H1 (cell line): ENCODE data around the gene CADM1. TPM values are rescaled to one million over a fixed set of nuclear protein-coding genes. Genes with fewer than 3 reads are reported as not detected.

ENCODE experiments used
- EZH2 ChIP-seq: fragments of 200-600 bp; sonication (generic); IDR thresholded peaks from 2 replicates; pipeline ENCODE4 v1.7.1; 2012; ENCODE audit warnings: low read depth, mild to moderate bottlenecking, moderate library complexity, low read length, inconsistent platforms; ENCODE audit not compliant: severe bottlenecking
- NANOG ChIP-seq: IDR thresholded peaks from 2 replicates; pipeline ENCODE4 v1.6.1; 2011; ENCODE audit warnings: low read length, low read depth, mild to moderate bottlenecking, inconsistent platforms; ENCODE audit not compliant: insufficient read depth, poor library complexity, severe bottlenecking
- POU5F1 ChIP-seq: IDR thresholded peaks from 2 replicates; pipeline ENCODE4 v1.6.1; 2011; ENCODE audit warnings: low read depth, mild to moderate bottlenecking, low read length, moderate library complexity
- RAD21 ChIP-seq, 2 experiments: IDR thresholded peaks in 1 of 2; conservative IDR thresholded peaks in 1 of 2; 2 replicates each; pipeline ENCODE4 v1.6.1; 2011; ENCODE audit warnings: low read depth in 2 of 2, low read length in 2 of 2, improper control_type of control experiment in 1 of 2, inconsistent platforms in 1 of 2, mild to moderate bottlenecking in 1 of 2, moderate library complexity in 1 of 2
- TBP ChIP-seq: IDR thresholded peaks from 2 replicates; pipeline ENCODE4 v1.6.1; 2011; ENCODE audit warnings: low read depth, low read length, improper control_type of control experiment
- polyA plus RNA-seq, 7 experiments: library from polyadenylated mRNA; depleted of rRNA in 3 of 7; stranded (reverse) in 5 of 7; unstranded in 2 of 7; fragments of >200 nt in 5 of 7; fragments of 200-250 nt in 2 of 7; gene quantifications; 1 replicate in 5 of 7; 2 replicates in 1 of 7; 4 replicates in 1 of 7; pipeline versions ENCODE4 v1.2.1 to v1.2.3, GENCODE V29; 2011 to 2013; ENCODE audit warnings: missing spikeins in 2 of 7, mixed read lengths in 2 of 7
- total RNA-seq: library from RNA; stranded (reverse); fragmentation: NEBNext Ultra II Directional; extraction: Animal tissue kit (Norgen Biotek cat#: 25700); gene quantifications from 2 replicates; pipeline ENCODE4 v1.2.1, GENCODE V29; 2021
- TF ChIP-seq, protein P1 (sequence below): IDR thresholded peaks from 2 replicates; pipeline ENCODE4 v1.6.1; 2012; ENCODE audit warnings: low read length, inconsistent platforms

Gene CADM1
- total and polyA plus RNA-seq, 2 of the 8 experiments (the other 6 are each of a cell fraction or from before 2014, with no cell fraction given), result 8.3 to 25.3 TPM

DNA sequence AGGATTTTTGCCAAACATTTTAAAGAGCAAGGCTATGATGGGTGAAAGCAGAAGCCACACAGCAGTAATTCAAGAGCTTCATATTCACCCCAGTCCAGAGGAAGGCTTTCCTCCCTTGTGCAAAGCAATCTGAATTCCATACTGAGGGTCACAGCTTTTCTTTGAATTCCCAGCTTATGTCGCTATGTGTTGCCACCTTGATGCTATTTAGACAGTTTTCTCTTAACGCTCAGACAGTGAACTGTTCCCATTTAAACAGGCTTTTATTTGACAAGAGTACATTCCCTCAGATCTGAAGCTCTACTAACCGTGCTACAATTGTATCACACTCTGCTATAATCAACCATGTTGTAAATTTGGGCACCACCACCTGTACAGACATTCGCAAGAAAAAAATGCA, 279.7 kb downstream of the CADM1 start (continued):
- TF ChIP-seq RAD21 (IDR thresholded peaks at IDR 0.05 in 1 of 2, conservative IDR thresholded peaks at IDR 0.05 in 1 of 2; ENCODE audit: low read depth in 2 of 2, low read length in 2 of 2) (no peak), EZH2 (no peak), POU5F1 (no peak), TBP (no peak), NANOG (no peak)
- TF ChIP-seq, protein P1, sequence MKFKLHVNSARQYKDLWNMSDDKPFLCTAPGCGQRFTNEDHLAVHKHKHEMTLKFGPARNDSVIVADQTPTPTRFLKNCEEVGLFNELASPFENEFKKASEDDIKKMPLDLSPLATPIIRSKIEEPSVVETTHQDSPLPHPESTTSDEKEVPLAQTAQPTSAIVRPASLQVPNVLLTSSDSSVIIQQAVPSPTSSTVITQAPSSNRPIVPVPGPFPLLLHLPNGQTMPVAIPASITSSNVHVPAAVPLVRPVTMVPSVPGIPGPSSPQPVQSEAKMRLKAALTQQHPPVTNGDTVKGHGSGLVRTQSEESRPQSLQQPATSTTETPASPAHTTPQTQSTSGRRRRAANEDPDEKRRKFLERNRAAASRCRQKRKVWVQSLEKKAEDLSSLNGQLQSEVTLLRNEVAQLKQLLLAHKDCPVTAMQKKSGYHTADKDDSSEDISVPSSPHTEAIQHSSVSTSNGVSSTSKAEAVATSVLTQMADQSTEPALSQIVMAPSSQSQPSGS, result no peak
